Measurements from ENCODE around the gene CUL9. TPM values are rescaled to one million over a fixed set of nuclear protein-coding genes. Genes with fewer than 3 reads are reported as not detected.

CUL9 gene
- total RNA-seq, 1 experiment from 2014 or later = 15.2 TPM

GRCh38 chr6:43268782-43269272 is 86.8 kb downstream of the CUL9 start:
- H4K91ac ChIP-seq (ENCODE audit: insufficient read length, low read depth, low read length) = no peak overlapping the region
- WGBS (ENCODE audit: extremely low coverage, insufficient read length, low lambda C conversion rate) = no CpG with 5 or more reads among the region's 10 CpGs
- H4K20me1 ChIP-seq (ENCODE audit: control insufficient read depth, insufficient read depth, insufficient read length) = no peaks in the 10 kb centered on the region
- no peak overlapping the region for H3T11ph ChIP-seq (ENCODE audit: low read length)
- H3K4me3 Mint-ChIP-seq = peak overlapping the region; percentile 34 to 56; a peak in 3 of 5 replicates
- DNase-seq = no peak
- no peak overlapping the region for H3K18ac ChIP-seq (ENCODE audit: insufficient read length, low read depth, low read length)
- H2BK20ac ChIP-seq (ENCODE audit: low read depth, low read length, poor library complexity, severe bottlenecking) = no peak overlapping the region
- no peak overlapping the region for H3K27ac ChIP-seq (ENCODE audit: insufficient read length, low read depth, low read length)
- H2BK12ac ChIP-seq (ENCODE audit: insufficient read length, low read depth, low read length) = no peak overlapping the region
- H3K56ac ChIP-seq (ENCODE audit: insufficient read length, low read depth, low read length) = no peak overlapping the region
- H3K23me2 ChIP-seq (ENCODE audit: insufficient read length, low read depth, low read length, poor library complexity, severe bottlenecking) = no peaks in the 10 kb centered on the region
- no peaks in the 10 kb centered on the region for H3K9me3 ChIP-seq (ENCODE audit: control insufficient read depth, low read depth, low read length)
- no peak overlapping the region for H2AFZ ChIP-seq (ENCODE audit: low read length)
- no peak overlapping the region for H2AK5ac ChIP-seq (ENCODE audit: insufficient read length, low read length)
- peaks cover 58% of the 10 kb centered on the region for H3K27me3 Mint-ChIP-seq (ENCODE audit: low read depth)
- H2BK5ac ChIP-seq (ENCODE audit: insufficient read length, low read length) = no peak overlapping the region
- no peak overlapping the region for H4K5ac ChIP-seq (ENCODE audit: insufficient read length, low read depth, low read length)
- H4K8ac ChIP-seq (replicated peaks; ENCODE audit: insufficient read length, low read depth, low read length) = no peak overlapping the region
- H3K9ac ChIP-seq (ENCODE audit: extremely low read depth, insufficient read length, low read length) = no peak overlapping the region
- H3K27me3 ChIP-seq (ENCODE audit: insufficient read depth, low read length) = peaks cover 12% of the 10 kb centered on the region
- peaks cover 10% of the 10 kb centered on the region; the same call in 1 of the 2 replicates for H3K4me1 ChIP-seq (ENCODE audit: insufficient read depth, low read length)
- no peak overlapping the region for H3K4ac ChIP-seq (ENCODE audit: low read depth, low read length)
- H3K79me2 ChIP-seq (ENCODE audit: insufficient read depth, low read length) = no peaks in the 10 kb centered on the region
- H2BK15ac ChIP-seq (ENCODE audit: low read depth, low read length) = no peak overlapping the region
- H3K4me1 Mint-ChIP-seq = peaks cover 24 to 40% of the 10 kb centered on the region in 2 experiments
- no peak overlapping the region for H3K14ac ChIP-seq (ENCODE audit: insufficient read depth, low read length)
- H3K36me3 Mint-ChIP-seq (ENCODE audit: insufficient read depth in 1 of 3, low read depth in 3 of 3) = no peaks in the 10 kb centered on the region; a peak in 1 of 7 replicates
- H3K79me1 ChIP-seq (ENCODE audit: insufficient read depth, low read depth, low read length, poor library complexity, severe bottlenecking) = no peaks in the 10 kb centered on the region
- no peak overlapping the region for H3K23ac ChIP-seq (ENCODE audit: insufficient read length, low read depth, low read length)
- no peak overlapping the region for H2BK120ac ChIP-seq (ENCODE audit: low read depth, low read length, poor library complexity, severe bottlenecking)
- no peak overlapping the region for H3K4me2 ChIP-seq (ENCODE audit: insufficient read depth, insufficient read length, low read length)
- no peak overlapping the region; a peak in 1 of 7 replicates for H3K27ac Mint-ChIP-seq
- no peak for TF ChIP-seq CTCF (conservative IDR thresholded peaks at IDR 0.05)
- H3K9me3 Mint-ChIP-seq = no peaks in the 10 kb centered on the region; a peak in 1 of 5 replicates
